ENCODE data around the gene EIF4A2. TPM values are rescaled to one million over a fixed set of nuclear protein-coding genes. Genes with fewer than 3 reads are reported as not detected.

EIF4A2 gene
- total and polyA plus RNA-seq, 10 of the 15 experiments (the other 5 are each of a cell fraction or from before 2014, with no cell fraction given) = 154 to 680 (median 259) TPM

- no peak for FAIRE-seq
Measured at GRCh38 chr3:186760897-186761447, 22.4 kb upstream of the EIF4A2 start.

More at GRCh38 chr3:186760897-186761447, 22.4 kb upstream of the EIF4A2 start:
- BruUV-seq (replicated peaks) = no TSS peak
- Histone ChIP-seq H3K4me1 (ENCODE audit: control insufficient read depth, insufficient read depth, low read length) (no peaks in the 10 kb centered on the region), H3K9ac (ENCODE audit: control insufficient read depth, insufficient read depth, low read length) (no peak overlapping the region), H4K20me1 (ENCODE audit: control insufficient read depth, insufficient read depth) (no peaks in the 10 kb centered on the region), H3K27me3 (replicated peaks in 1 of 2; ENCODE audit: control insufficient read depth in 2 of 2, insufficient read depth in 2 of 2, low read length in 1 of 2) (no peaks in the 10 kb centered on the region), H3K79me2 (ENCODE audit: control insufficient read depth, insufficient read depth, low read length) (no peaks in the 10 kb centered on the region), H3K27ac (ENCODE audit: control insufficient read depth, insufficient read depth) (no peak overlapping the region), H3K4me2 (ENCODE audit: control insufficient read depth, insufficient read depth) (no peak overlapping the region), H2AFZ (ENCODE audit: control insufficient read depth, low read depth, low read length) (no peak overlapping the region), H3K36me3 (ENCODE audit: control insufficient read depth in 2 of 2, insufficient read depth in 2 of 2, low read length in 1 of 2) (no peaks in the 10 kb centered on the region), H3K4me3 (no peak overlapping the region), H3K9me3 (replicated peaks; ENCODE audit: control insufficient read depth, insufficient read depth, low read length) (no peaks in the 10 kb centered on the region)
- no peak for TF ChIP-seq FOXM1 (IDR thresholded peaks at IDR 0.05; ENCODE audit: low read depth, low read length)
- TF ChIP-seq RBBP5 (conservative IDR thresholded peaks at IDR 0.05) = no peak
- TF ChIP-seq SIX5 (IDR thresholded peaks at IDR 0.05; ENCODE audit: low read depth, low read length, severe bottlenecking) = no peak
- TF ChIP-seq CEBPZ (IDR thresholded peaks at IDR 0.05; ENCODE audit: low read depth, low read length) = no peak
- TF ChIP-seq, protein P1, sequence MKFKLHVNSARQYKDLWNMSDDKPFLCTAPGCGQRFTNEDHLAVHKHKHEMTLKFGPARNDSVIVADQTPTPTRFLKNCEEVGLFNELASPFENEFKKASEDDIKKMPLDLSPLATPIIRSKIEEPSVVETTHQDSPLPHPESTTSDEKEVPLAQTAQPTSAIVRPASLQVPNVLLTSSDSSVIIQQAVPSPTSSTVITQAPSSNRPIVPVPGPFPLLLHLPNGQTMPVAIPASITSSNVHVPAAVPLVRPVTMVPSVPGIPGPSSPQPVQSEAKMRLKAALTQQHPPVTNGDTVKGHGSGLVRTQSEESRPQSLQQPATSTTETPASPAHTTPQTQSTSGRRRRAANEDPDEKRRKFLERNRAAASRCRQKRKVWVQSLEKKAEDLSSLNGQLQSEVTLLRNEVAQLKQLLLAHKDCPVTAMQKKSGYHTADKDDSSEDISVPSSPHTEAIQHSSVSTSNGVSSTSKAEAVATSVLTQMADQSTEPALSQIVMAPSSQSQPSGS (IDR thresholded peaks at IDR 0.05; ENCODE audit: low read length) = no peak
- no peak for TF ChIP-seq NR2C2 (IDR thresholded peaks at IDR 0.05; ENCODE audit: borderline replicate concordance, control insufficient read depth, insufficient read length, low read depth)
- ATAC-seq (no peak), DNase-seq (ENCODE audit: low read depth, low spot score) (no peak)
- in situ Hi-C loops (cut with MboI) = no loop called here
- RAD21 ChIA-PET (ENCODE audit: unreplicated experiment) = no interaction called here
- intact Hi-C loops (cut with micrococcal nuclease; ENCODE audit: unreplicated experiment) = no loop called here
- 88% methylated on average over 8 of the region's 8 CpGs for WGBS (ENCODE audit: insufficient coverage, insufficient replicate concordance, low lambda C conversion rate, missing lambda C conversion rate)
- SMC1A ChIA-PET (ENCODE audit: uncharacterized antibody, unreplicated experiment) = interaction anchor here (0.6 kb wide), 1 partner anchor 942 kb away, joined by 3 read pairs; no protein-coding TSS in a partner anchor
- CTCF ChIA-PET = interaction anchor here (0.6 kb wide), 1 partner anchor 389 kb away, joined by 3 read pairs; no protein-coding TSS in a partner anchor
- POLR2A ChIA-PET = no interaction called here

Data from GM12878 (cell line).